ENCODE measurements around the gene TFAP2D.

The TFAP2D gene

DNA sequence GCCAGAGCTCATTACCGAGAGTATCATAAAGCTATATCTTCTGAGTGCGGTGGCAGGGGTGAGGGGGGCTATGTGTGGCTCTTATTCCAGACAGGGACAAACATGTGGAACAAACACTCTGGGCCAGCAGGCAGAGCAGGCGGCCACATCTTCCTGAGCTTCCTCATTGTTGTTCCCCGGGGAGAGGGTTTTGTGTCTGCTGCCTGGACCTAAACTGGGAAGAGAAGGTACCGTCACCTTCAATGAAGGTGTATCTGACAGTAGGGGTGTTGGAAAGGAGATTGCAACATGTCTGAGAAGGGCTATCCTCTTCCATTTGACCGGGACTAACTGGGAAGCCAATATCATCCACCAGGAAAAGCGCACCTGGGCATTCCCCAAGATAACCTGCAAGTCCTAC, 1.6 kb upstream of the TFAP2D start:
- H3K4me3 ChIP-seq (ENCODE audit: low read length) = no peak overlapping the region
- TF ChIP-seq, protein P1, sequence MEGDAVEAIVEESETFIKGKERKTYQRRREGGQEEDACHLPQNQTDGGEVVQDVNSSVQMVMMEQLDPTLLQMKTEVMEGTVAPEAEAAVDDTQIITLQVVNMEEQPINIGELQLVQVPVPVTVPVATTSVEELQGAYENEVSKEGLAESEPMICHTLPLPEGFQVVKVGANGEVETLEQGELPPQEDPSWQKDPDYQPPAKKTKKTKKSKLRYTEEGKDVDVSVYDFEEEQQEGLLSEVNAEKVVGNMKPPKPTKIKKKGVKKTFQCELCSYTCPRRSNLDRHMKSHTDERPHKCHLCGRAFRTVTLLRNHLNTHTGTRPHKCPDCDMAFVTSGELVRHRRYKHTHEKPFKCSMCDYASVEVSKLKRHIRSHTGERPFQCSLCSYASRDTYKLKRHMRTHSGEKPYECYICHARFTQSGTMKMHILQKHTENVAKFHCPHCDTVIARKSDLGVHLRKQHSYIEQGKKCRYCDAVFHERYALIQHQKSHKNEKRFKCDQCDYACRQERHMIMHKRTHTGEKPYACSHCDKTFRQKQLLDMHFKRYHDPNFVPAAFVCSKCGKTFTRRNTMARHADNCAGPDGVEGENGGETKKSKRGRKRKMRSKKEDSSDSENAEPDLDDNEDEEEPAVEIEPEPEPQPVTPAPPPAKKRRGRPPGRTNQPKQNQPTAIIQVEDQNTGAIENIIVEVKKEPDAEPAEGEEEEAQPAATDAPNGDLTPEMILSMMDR (conservative IDR thresholded peaks at IDR 0.05; ENCODE audit: low read depth, low read length) = no peak
- no peak for DNase-seq (ENCODE audit: low read depth)

DNA sequence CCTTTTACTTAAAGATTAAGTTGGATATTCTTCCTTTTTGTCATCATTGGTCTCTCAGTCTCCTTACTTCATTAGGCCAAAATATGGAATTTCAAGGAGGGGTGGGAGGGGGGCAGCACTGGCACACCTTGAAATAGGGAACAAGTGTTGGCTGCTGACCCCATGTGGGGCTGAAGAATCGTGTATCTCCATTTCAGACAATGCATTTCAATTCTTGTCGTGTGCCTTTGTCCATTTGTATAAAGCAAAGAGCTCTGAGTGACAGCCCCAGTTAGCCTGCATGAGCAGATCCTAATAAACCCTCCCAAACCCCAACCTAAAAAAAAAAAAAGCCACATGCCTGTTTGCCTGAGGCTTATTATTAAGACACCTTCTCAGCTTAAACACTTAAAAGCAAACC, 1.0 kb upstream of the TFAP2D start:
- DNase-seq (ENCODE audit: low read depth) = no peak
- H3K4me3 ChIP-seq (ENCODE audit: low read length) = no peak overlapping the region
- TF ChIP-seq, protein P1 (conservative IDR thresholded peaks at IDR 0.05; ENCODE audit: low read depth, low read length) = no peak

DNA sequence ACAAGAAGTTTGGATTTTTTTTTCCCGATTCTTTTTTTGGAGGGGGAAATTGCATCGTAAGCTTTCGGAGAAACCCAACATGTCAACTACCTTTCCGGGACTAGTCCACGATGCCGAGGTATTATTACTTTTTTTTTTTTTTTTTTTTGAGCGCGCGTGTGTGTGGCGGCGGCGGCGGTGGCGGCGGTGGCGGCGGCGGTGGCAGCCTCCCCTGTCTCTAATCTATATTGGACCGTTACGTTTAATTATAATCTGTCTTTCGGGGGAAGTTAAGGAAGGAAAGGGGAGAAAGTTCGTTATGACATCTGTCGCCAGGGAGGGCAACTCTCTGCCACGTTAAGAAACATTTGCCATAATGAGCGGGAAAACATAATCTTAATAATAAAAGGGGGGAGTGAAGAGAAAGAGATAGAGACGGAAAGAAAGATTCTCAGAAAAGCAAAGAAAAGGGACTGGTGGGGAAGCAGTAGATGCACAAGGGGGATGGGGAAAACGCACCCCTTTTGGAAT, 706 bp downstream of the TFAP2D start:
- DNase-seq (ENCODE audit: low read depth) = no peak
- H3K4me3 ChIP-seq (ENCODE audit: low read length) = no peak overlapping the region
- TF ChIP-seq, protein P1 (conservative IDR thresholded peaks at IDR 0.05; ENCODE audit: low read depth, low read length) = no peak

DNA sequence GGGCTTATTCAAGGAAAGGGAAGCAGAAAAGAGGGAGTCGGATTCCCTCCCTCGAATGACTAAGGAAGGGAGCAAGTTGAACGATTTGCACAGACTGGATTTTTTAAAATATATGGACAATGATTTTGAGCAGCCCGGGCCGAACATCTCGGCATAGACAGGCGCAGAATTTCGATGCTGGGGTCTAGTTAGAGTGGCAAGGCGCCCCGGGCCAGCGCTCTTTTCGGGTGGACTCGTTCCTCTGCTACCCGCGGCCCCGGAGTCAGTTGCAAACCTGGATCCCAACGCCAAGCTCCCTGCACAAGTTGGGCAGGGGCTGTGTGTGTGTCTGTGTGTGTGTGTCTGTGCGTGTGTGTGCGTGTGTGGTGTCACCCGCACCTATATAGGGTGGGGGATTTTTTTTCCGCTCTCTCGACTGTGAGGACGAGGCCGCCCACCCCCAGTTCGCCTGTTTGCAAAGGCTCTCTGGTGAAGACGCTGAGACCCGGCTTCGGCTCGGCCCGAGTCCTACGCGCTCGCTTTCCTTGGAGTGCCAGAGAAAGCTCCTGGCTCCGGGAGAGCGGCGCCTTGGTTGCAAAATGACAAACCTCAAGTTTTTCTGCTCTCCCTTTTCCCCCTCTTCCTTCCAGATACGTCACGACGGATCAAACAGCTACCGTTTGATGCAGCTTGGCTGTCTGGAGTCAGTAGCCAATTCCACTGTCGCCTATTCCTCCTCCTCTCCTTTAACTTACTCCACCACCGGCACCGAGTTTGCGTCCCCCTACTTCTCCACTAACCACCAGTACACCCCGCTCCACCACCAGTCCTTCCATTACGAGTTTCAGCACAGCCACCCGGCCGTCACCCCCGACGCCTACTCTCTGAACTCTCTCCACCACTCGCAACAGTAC, 1.4 kb downstream of the TFAP2D start:
- TF ChIP-seq, protein P1 (conservative IDR thresholded peaks at IDR 0.05; ENCODE audit: low read depth, low read length) = no peak
- no peak overlapping the region for H3K4me3 ChIP-seq (ENCODE audit: low read length)
- DNase-seq (ENCODE audit: low read depth) = no peak

DNA sequence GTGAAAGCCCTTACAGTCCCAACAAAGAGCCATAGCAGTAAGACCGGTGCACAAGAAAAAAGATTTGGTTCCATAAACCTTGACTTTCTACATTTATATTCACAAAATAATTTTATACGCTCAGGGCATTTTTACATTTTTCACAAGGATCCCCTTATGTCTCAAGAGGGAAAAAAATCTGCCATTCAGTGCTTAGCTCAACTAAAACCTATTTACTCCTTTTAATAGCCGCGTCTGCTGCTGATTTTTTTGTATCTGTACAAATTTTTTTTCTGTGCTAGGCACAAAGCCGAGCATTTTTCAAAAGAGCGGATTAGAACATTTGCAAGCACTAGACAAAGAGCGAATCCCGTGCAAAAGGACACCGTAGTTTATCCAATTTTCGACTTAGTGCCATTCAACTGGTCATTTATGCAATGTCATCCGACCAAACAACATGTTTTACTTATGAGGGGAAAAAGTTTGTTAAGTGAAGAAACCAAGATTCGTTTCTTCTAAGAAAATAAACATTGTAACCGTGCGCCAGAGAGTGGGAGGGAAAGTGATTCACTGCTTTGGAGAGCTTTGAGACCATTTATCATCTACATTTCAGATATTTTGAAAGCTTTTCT, 3.7 kb downstream of the TFAP2D start:
- TF ChIP-seq, protein P1 (conservative IDR thresholded peaks at IDR 0.05; ENCODE audit: low read depth, low read length) = no peak
- DNase-seq (ENCODE audit: low read depth) = no peak

DNA sequence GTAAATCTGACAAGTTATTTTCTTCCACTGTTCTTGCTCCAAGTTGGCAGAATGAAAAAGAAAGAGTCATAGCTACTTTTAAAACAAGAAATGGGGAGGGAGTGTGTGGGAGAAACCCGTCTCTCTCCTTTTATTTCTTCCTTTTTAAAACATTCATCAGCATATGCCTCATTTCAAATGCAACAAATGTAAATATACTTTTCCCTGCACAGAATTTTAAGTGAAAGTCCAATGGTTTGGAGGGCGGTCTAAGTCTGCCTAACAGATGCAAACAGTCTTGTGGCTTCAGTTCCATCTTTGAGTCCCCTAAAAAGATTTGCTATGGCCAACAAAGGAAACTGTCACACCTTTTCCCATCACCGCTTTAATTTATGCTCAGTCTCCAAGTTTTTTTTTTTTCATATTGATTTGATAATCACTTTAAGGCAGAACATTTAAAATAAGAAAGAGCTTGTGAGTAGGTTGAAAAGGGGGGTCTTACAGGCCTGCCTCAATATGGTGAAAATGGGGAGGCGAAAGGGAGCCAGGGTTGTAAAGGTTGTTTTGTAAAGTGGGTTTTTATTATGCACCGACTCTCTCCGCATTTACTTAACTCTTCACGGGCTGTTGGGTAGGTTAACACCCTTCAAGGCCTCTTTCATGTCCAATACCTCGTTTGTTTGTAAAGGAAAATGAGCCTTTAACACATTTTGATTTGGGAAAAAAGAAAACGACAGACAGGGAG, 4.6 kb downstream of the TFAP2D start:
- TF ChIP-seq, protein P1 (conservative IDR thresholded peaks at IDR 0.05; ENCODE audit: low read depth, low read length) = no peak
- no peak for DNase-seq (ENCODE audit: low read depth)
- H3K4me3 ChIP-seq (ENCODE audit: low read length) = no peak overlapping the region

More for the DNA sequence above, 3.7 kb downstream of the TFAP2D start:
- H3K4me3 ChIP-seq (ENCODE audit: low read length) = no peak overlapping the region

Data from retinal pigment epithelial cell (primary cell).